H1 (cell line): ENCODE measurements around the gene JMJD8. TPM values are rescaled to one million over a fixed set of nuclear protein-coding genes. Genes with fewer than 3 reads are reported as not detected.

Experiments used
- ASH2L ChIP-seq: fragments of 200-600, 300-600 bp; sonication (generic); IDR thresholded peaks from one replicate; pipeline ENCODE4 v1.7.1; 2017; ENCODE audit warnings: low read length
- BCL11A ChIP-seq, 2 experiments: IDR thresholded peaks; one replicate each; pipeline ENCODE4 v1.6.1; 2011; ENCODE audit warnings: low read depth in 2 of 2, low read length in 2 of 2, mild to moderate bottlenecking in 2 of 2
- BRCA1 ChIP-seq: IDR thresholded peaks from 2 replicates; pipeline ENCODE4 v1.6.1; 2012; ENCODE audit warnings: low read depth, low read length, improper control_type of control experiment
- CBX5 ChIP-seq: fragments of 300-800, 300-1000 bp; sonication (generic); IDR thresholded peaks from 2 replicates; pipeline ENCODE4 v1.7.1; 2016; ENCODE audit warnings: antibody characterized with exemption, low read length, low read depth
- CHD1 ChIP-seq: IDR thresholded peaks from 2 replicates; pipeline ENCODE4 v1.6.1; 2012; ENCODE audit warnings: low read depth, low read length, improper control_type of control experiment
- CTCF ChIP-seq, 3 experiments: IDR thresholded peaks; 1 replicate in 2 of 3; 2 replicates in 1 of 3; pipeline versions ENCODE4 v1.5.1 to v1.6.1; 2011; ENCODE audit warnings: low read length in 3 of 3, mild to moderate bottlenecking in 3 of 3, inconsistent platforms in 2 of 3, low read depth in 1 of 3, moderate library complexity in 1 of 3; ENCODE audit not compliant: insufficient read depth in 1 of 3; ENCODE audit errors: control extremely low read depth in 1 of 3
- EGR1 ChIP-seq: IDR thresholded peaks from 2 replicates; pipeline ENCODE4 v1.6.1; 2011; ENCODE audit warnings: low read depth, low read length, borderline replicate concordance
- EZH2 ChIP-seq: fragments of 200-600 bp; sonication (generic); IDR thresholded peaks from 2 replicates; pipeline ENCODE4 v1.7.1; 2012; ENCODE audit warnings: low read depth, mild to moderate bottlenecking, moderate library complexity, low read length, inconsistent platforms; ENCODE audit not compliant: severe bottlenecking
- GABPA ChIP-seq: IDR thresholded peaks from 2 replicates; pipeline ENCODE4 v1.6.1; 2011; ENCODE audit warnings: mild to moderate bottlenecking, low read length, moderate library complexity, borderline replicate concordance; ENCODE audit not compliant: insufficient read depth
- HDAC2 ChIP-seq, 2 experiments: fragments of 300-600 bp in 1 of 2; sonication (generic) in 1 of 2; IDR thresholded peaks; 2 replicates each; pipeline ENCODE4 v1.6.1; 2011 to 2012; ENCODE audit warnings: low read depth in 2 of 2, low read length in 2 of 2, mild to moderate bottlenecking in 2 of 2, moderate library complexity in 2 of 2, borderline replicate concordance in 1 of 2, inconsistent platforms in 1 of 2
- KDM4A ChIP-seq: IDR thresholded peaks from one replicate; pipeline ENCODE4 v1.7.1; 2012; ENCODE audit warnings: low read depth, mild to moderate bottlenecking, moderate library complexity, low read length, inconsistent platforms; ENCODE audit not compliant: severe bottlenecking
- NANOG ChIP-seq: IDR thresholded peaks from 2 replicates; pipeline ENCODE4 v1.6.1; 2011; ENCODE audit warnings: low read length, low read depth, mild to moderate bottlenecking, inconsistent platforms; ENCODE audit not compliant: insufficient read depth, poor library complexity, severe bottlenecking
- PHF8 ChIP-seq: fragments of 200-600 bp; sonication (generic); conservative IDR thresholded peaks from 2 replicates; pipeline ENCODE4 v1.7.1; 2012; ENCODE audit warnings: low read depth, mild to moderate bottlenecking, inconsistent platforms, low read length, moderate library complexity
- POLR2A ChIP-seq, 2 experiments: IDR thresholded peaks; 1 replicate in 1 of 2; 2 replicates in 1 of 2; pipeline ENCODE4 v1.6.1; 2011; ENCODE audit warnings: low read depth in 2 of 2, low read length in 2 of 2, mild to moderate bottlenecking in 2 of 2; ENCODE audit errors: control extremely low read depth in 1 of 2
- SIN3A ChIP-seq, 2 experiments: IDR thresholded peaks in 1 of 2; conservative IDR thresholded peaks in 1 of 2; 2 replicates each; pipeline ENCODE4 v1.6.1; 2011 to 2012; ENCODE audit warnings: low read length in 2 of 2, improper control_type of control experiment in 1 of 2, low read depth in 1 of 2, mild to moderate bottlenecking in 1 of 2
- SIRT6 ChIP-seq: IDR thresholded peaks from one replicate; pipeline ENCODE4 v1.7.1; 2012; ENCODE audit warnings: low read length, inconsistent platforms
- TAF7 ChIP-seq: optimal IDR thresholded peaks from 2 replicates; pipeline ENCODE3; 2011; ENCODE audit warnings: low read depth, mild to moderate bottlenecking, inconsistent platforms, low read length, moderate library complexity, borderline replicate concordance
- USF2 ChIP-seq: IDR thresholded peaks from 2 replicates; pipeline ENCODE4 v1.6.1; 2011; ENCODE audit warnings: low read length, improper control_type of control experiment
- ZNF274 ChIP-seq: IDR thresholded peaks from 2 replicates; pipeline ENCODE4 v1.7.0; 2012; ENCODE audit warnings: low read length, borderline replicate concordance; ENCODE audit errors: extremely low read depth
- polyA plus RNA-seq, 7 experiments: library from polyadenylated mRNA; depleted of rRNA in 3 of 7; stranded (reverse) in 5 of 7; unstranded in 2 of 7; fragments of >200 nt in 5 of 7; fragments of 200-250 nt in 2 of 7; gene quantifications; 1 replicate in 5 of 7; 2 replicates in 1 of 7; 4 replicates in 1 of 7; pipeline versions ENCODE4 v1.2.1 to v1.2.3, GENCODE V29; 2011 to 2013; ENCODE audit warnings: missing spikeins in 2 of 7, mixed read lengths in 2 of 7
- total RNA-seq: library from RNA; stranded (reverse); fragmentation: NEBNext Ultra II Directional; extraction: Animal tissue kit (Norgen Biotek cat#: 25700); gene quantifications from 2 replicates; pipeline ENCODE4 v1.2.1, GENCODE V29; 2021

The JMJD8 gene
- total and polyA plus RNA-seq, 2 of the 8 experiments (the other 6 are each of a cell fraction or from before 2014, with no cell fraction given) = 46.4 to 87.4 TPM

- TF ChIP-seq USF2 = no peak
- no peak for TF ChIP-seq ZNF274
- no peak for TF ChIP-seq CBX5
- no peak for TF ChIP-seq CHD1
- peak; percentile 95 for TF ChIP-seq GABPA
- no peak for TF ChIP-seq BRCA1
- peak; percentile 37 for TF ChIP-seq KDM4A
- TF ChIP-seq TAF7 = peak; percentile 82
- TF ChIP-seq NANOG = no peak
- TF ChIP-seq EZH2 = no peak
- no peak for TF ChIP-seq BCL11A (IDR thresholded peaks at IDR 0.05; ENCODE audit: low read depth in 2 of 2, low read length in 2 of 2)
- TF ChIP-seq EGR1 = no peak
- TF ChIP-seq SIRT6 = no peak
- TF ChIP-seq HDAC2 (IDR thresholded peaks at IDR 0.05; ENCODE audit: borderline replicate concordance in 1 of 2, low read depth in 2 of 2, low read length in 2 of 2) = no peak
- peak in 1 of 2 experiments; percentile 88; a peak in 2 of 3 replicates for TF ChIP-seq POLR2A (IDR thresholded peaks at IDR 0.05; ENCODE audit: control extremely low read depth in 1 of 2, low read depth in 2 of 2, low read length in 2 of 2)
- TF ChIP-seq SIN3A (conservative IDR thresholded peaks at IDR 0.05 in 1 of 2, IDR thresholded peaks at IDR 0.05 in 1 of 2; ENCODE audit: low read depth in 1 of 2, low read length in 2 of 2) = peak in 1 of 2 experiments; percentile 74; a peak in 1 of 4 replicates
- TF ChIP-seq CTCF (IDR thresholded peaks at IDR 0.05; ENCODE audit: control extremely low read depth in 1 of 3, insufficient read depth in 1 of 3, low read depth in 1 of 3, low read length in 3 of 3) = 0 out of 4 replicates have a peak, but pooled peaks of 1 of the 3 experiments have one; percentile 10
- TF ChIP-seq PHF8 = peak; percentile 99
- peak; percentile 28 for TF ChIP-seq ASH2L
Measured at GRCh38 chr16:720990-721764, 37.0 kb upstream of the JMJD8 start, which contains the start of gene ANTKMT (continued).
